Tibial nerve (tissue), 4 donors: Measurements from ENCODE around the gene AR. TPM values are rescaled to one million over a fixed set of nuclear protein-coding genes. Genes with fewer than 3 reads are reported as not detected.

Experiments used
- DNase-seq, 2 donors: peaks; one replicate each; pipeline ENCODE4 v3.0.0-alpha.2; 2019; ENCODE audit warnings: low spot score in 2 of 2
- H3K27ac ChIP-seq, 4 donors: fragments of 200-600 bp; sonication (generic) in 3 of 4; one replicate each; pipeline ENCODE4 v1.5.1; 2017 to 2019; ENCODE audit warnings: mild to moderate bottlenecking in 1 of 4
- H3K27me3 ChIP-seq, 2 donors: fragments of 200-600 bp; sonication (generic) in 1 of 2; one replicate each; pipeline versions ENCODE4 v1.5.1 to v1.6.0; 2017 to 2019
- H3K36me3 ChIP-seq, 3 donors: fragments of 200-600 bp; sonication (generic); one replicate each; pipeline ENCODE4 v1.5.1; 2018 to 2019
- H3K4me1 ChIP-seq, 4 donors: fragments of 200-600 bp; sonication (generic) in 3 of 4; one replicate each; pipeline ENCODE4 v1.5.1; 2017 to 2019
- H3K4me3 ChIP-seq, 4 donors: fragments of 200-600 bp; sonication (generic) in 3 of 4; one replicate each; pipeline ENCODE4 v1.5.1; 2017 to 2019; ENCODE audit warnings: mild to moderate bottlenecking in 1 of 4, moderate library complexity in 1 of 4
- H3K9me3 ChIP-seq, 4 donors: fragments of 200-600 bp; sonication (generic) in 3 of 4; one replicate each; pipeline ENCODE4 v1.5.1; 2017 to 2019
- CTCF ChIP-seq, 5 experiments: fragments of 200-600 bp in 3 of 5; fragments of 450-650 bp in 2 of 5; sonication (generic) in 3 of 5; IDR thresholded peaks; one replicate each; pipeline ENCODE4 v1.5.1; 2016 to 2019; ENCODE audit warnings: antibody characterized with exemption in 5 of 5, mild to moderate bottlenecking in 3 of 5, moderate library complexity in 2 of 5
- EP300 ChIP-seq, 2 donors: sonication (generic); formaldehyde crosslinking; IDR thresholded peaks; one replicate each; pipeline ENCODE4 v1.6.1; 2017; ENCODE audit warnings: antibody characterized with exemption in 2 of 2, mild to moderate bottlenecking in 1 of 2
- POLR2A ChIP-seq, 2 donors: fragments of 450-650 bp; IDR thresholded peaks; one replicate each; pipeline ENCODE4 v1.6.1; 2017; ENCODE audit warnings: antibody characterized with exemption in 2 of 2, mild to moderate bottlenecking in 2 of 2, moderate library complexity in 2 of 2
- WGBS, 2 donors: methylation state at CpG; one replicate each; pipeline ENCODE4 v1.1.5; 2018; 5-methylcytosine and 5-hydroxymethylcytosine counted together
- total RNA-seq, 4 donors: library from RNA; depleted of rRNA; stranded (reverse); fragments of >200 nt; gene quantifications; one replicate each; pipeline ENCODE4 v1.1.0, GENCODE V29; 2016

Gene AR
- total RNA-seq: 10 to 100 TPM in 3 of 4 donors, 1 to 10 TPM in 1; 9.6 to 23.5 (median 14.1) TPM

GRCh38 chrX:67543818-67544217 lies at the start of gene AR:
AR (plus strand) TSS chrX:67544021; CDS start chrX:67545147, 1,126 bp downstream.
- H3K4me3 ChIP-seq: peak within 1 kb of the TSS; percentile 26 to 57 (median 38)
- 30% methylated on average over 30 of the region's 30 CpGs; no CpG with 5 or more reads in 1 of the 2 donors for whole genome bisulfite sequencing, 2 donors
- H3K36me3 ChIP-seq: no peaks in the 10 kb centered on the region
- TF ChIP-seq EP300 (IDR thresholded peaks at IDR 0.05): no peak
- no peak for TF ChIP-seq CTCF (IDR thresholded peaks at IDR 0.05)
- TF ChIP-seq POLR2A (IDR thresholded peaks at IDR 0.05): peak in 1 of 2 donors; percentile 30
- no peaks in the 10 kb centered on the region for H3K9me3 ChIP-seq
- peak; percentile 35 to 47 for DNase-seq
- peaks cover 0 to 16% (median 0%) of the 10 kb centered on the region in 4 donors for H3K4me1 ChIP-seq
- peak within 1 kb of the TSS in 3 of 4 donors; percentile 10 to 69 (median 40) for H3K27ac ChIP-seq
- H3K27me3 ChIP-seq: peaks cover 0 to 41% of the 10 kb centered on the region in 2 donors

GRCh38 chrX:67500617-67501016 lies 43.2 kb upstream of the AR start:
- DNase-seq: no peak
- H3K4me1 ChIP-seq: no peaks in the 10 kb centered on the region
- H3K27me3 ChIP-seq: no peaks in the 10 kb centered on the region
- H3K9me3 ChIP-seq: peaks cover 0 to under 1% (median 0%) of the 10 kb centered on the region in 4 donors
- no peaks in the 10 kb centered on the region for H3K36me3 ChIP-seq
- H3K27ac ChIP-seq: no peak overlapping the region
- WGBS, 2 donors: 25 to 55% methylated on average over 1 of the region's 1 CpG
- TF ChIP-seq POLR2A (IDR thresholded peaks at IDR 0.05): no peak
- no peak for TF ChIP-seq CTCF (IDR thresholded peaks at IDR 0.05)
- no peak for TF ChIP-seq EP300 (IDR thresholded peaks at IDR 0.05)
- H3K4me3 ChIP-seq: no peak overlapping the region

- no peaks in the 10 kb centered on the region for H3K4me1 ChIP-seq
- H3K27me3 ChIP-seq: no peaks in the 10 kb centered on the region
- no peak overlapping the region for H3K27ac ChIP-seq
- peaks cover 0 to 8% (median 1%) of the 10 kb centered on the region in 4 donors for H3K9me3 ChIP-seq
- no peak for DNase-seq
- H3K4me3 ChIP-seq: no peak overlapping the region
- TF ChIP-seq CTCF (IDR thresholded peaks at IDR 0.05) (no peak), EP300 (IDR thresholded peaks at IDR 0.05) (no peak), POLR2A (IDR thresholded peaks at IDR 0.05) (no peak)
- H3K36me3 ChIP-seq: no peaks in the 10 kb centered on the region
These were observed 40.8 kb upstream of the AR start for GRCh38 chrX:67503004-67503403.

- Histone ChIP-seq H3K9me3 (peaks cover 0 to 8% (median 1%) of the 10 kb centered on the region in 4 donors), H3K4me3 (no peak overlapping the region), H3K36me3 (no peaks in the 10 kb centered on the region), H3K27ac (no peak overlapping the region), H3K27me3 (no peaks in the 10 kb centered on the region), H3K4me1 (no peaks in the 10 kb centered on the region)
- no peak for DNase-seq
- no peak for TF ChIP-seq EP300 (IDR thresholded peaks at IDR 0.05)
- TF ChIP-seq POLR2A (IDR thresholded peaks at IDR 0.05): no peak
- TF ChIP-seq CTCF (IDR thresholded peaks at IDR 0.05): no peak
- 51 to 68% methylated on average over 2 of the region's 2 CpGs for WGBS, 2 donors
These were observed 40.4 kb upstream of the AR start for GRCh38 chrX:67503453-67503852.

GRCh38 chrX:67520671-67521070 lies 23.1 kb upstream of the AR start:
- no peaks in the 10 kb centered on the region for H3K4me1 ChIP-seq
- H3K9me3 ChIP-seq: peaks cover 0 to 17% (median 1%) of the 10 kb centered on the region in 4 donors
- DNase-seq: no peak
- H3K27ac ChIP-seq: no peak overlapping the region
- no peaks in the 10 kb centered on the region for H3K36me3 ChIP-seq
- no peaks in the 10 kb centered on the region for H3K27me3 ChIP-seq
- TF ChIP-seq POLR2A (IDR thresholded peaks at IDR 0.05) (no peak), CTCF (IDR thresholded peaks at IDR 0.05) (no peak), EP300 (IDR thresholded peaks at IDR 0.05) (no peak)
- no peak overlapping the region for H3K4me3 ChIP-seq
